GM18517 (cell line): ENCODE data around the gene ZER1.

Experiments
- ATAC-seq: cut with Tn5 transposase; IDR thresholded peaks from one replicate; pipeline ENCODE4 v1.9.1; 2021; ENCODE audit warnings: mild to moderate bottlenecking, moderate library complexity; ENCODE audit not compliant: unreplicated experiment

ZER1 gene

GRCh38 chr9:128743421-128743820, 28.3 kb downstream of the ZER1 start:
- no peak for ATAC-seq

GRCh38 chr9:128742401-128742800, 29.3 kb downstream of the ZER1 start:
- no peak for ATAC-seq

GRCh38 chr9:128735373-128735772, 36.4 kb downstream of the ZER1 start:
- ATAC-seq: no peak

GRCh38 chr9:128733256-128733655, 38.5 kb downstream of the ZER1 start:
- no peak for ATAC-seq

- ATAC-seq: no peak
Measured at GRCh38 chr9:128732576-128732975, 39.2 kb downstream of the ZER1 start.

GRCh38 chr9:128731691-128732090, 40.0 kb downstream of the ZER1 start:
- no peak for ATAC-seq

GRCh38 chr9:128731093-128731492, 40.6 kb downstream of the ZER1 start:
- no peak for ATAC-seq

GRCh38 chr9:128729766-128730517, 41.8 kb downstream of the ZER1 start:
- ATAC-seq: no peak

- no peak for ATAC-seq
Measured at GRCh38 chr9:128729302-128729701, 42.4 kb downstream of the ZER1 start.

- ATAC-seq: no peak
Measured at GRCh38 chr9:128728298-128728697, 43.4 kb downstream of the ZER1 start.

- ATAC-seq: no peak
Measured at GRCh38 chr9:128727640-128728248, 44.0 kb downstream of the ZER1 start.

- ATAC-seq: peak; percentile 11
Measured at GRCh38 chr9:128724744-128725211, 46.9 kb downstream of the ZER1 start.

GRCh38 chr9:128723866-128724743, 47.6 kb downstream of the ZER1 start, which contains the start of gene ZDHHC12:
TSS of gene ZDHHC12 (minus strand) at chr9:128724127. CDS start at chr9:128724093, 34 bp downstream.
- peak; percentile 84 for ATAC-seq

- no peak for ATAC-seq
Measured at GRCh38 chr9:128723352-128723865, 48.3 kb downstream of the ZER1 start.

- no peak for ATAC-seq
Measured at GRCh38 chr9:128722380-128723351, 49.1 kb downstream of the ZER1 start.

- no peak for ATAC-seq
Measured at GRCh38 chr9:128721487-128722010, 50.2 kb downstream of the ZER1 start.

- no peak for ATAC-seq
Measured at GRCh38 chr9:128720841-128721486, 50.8 kb downstream of the ZER1 start.

GRCh38 chr9:128719919-128720605, 51.7 kb downstream of the ZER1 start:
- ATAC-seq: no peak

GRCh38 chr9:128718475-128718874, 53.3 kb downstream of the ZER1 start:
- ATAC-seq: no peak
